Tibial nerve (tissue), 4 donors: ENCODE measurements around the gene PPP2R3A. TPM values are rescaled to one million over a fixed set of nuclear protein-coding genes. Genes with fewer than 3 reads are reported as not detected.
A peak's percentile ranks its signal among the peaks of the same experiment; 100 is the strongest.

Experiments
- DNase-seq, 2 donors: peaks; one replicate each; pipeline ENCODE4 v3.0.0-alpha.2; 2019; ENCODE audit warnings: low spot score in 2 of 2
- H3K27ac ChIP-seq, 4 donors: fragments of 200-600 bp; sonication (generic) in 3 of 4; one replicate each; pipeline ENCODE4 v1.5.1; 2017 to 2019; ENCODE audit warnings: mild to moderate bottlenecking in 1 of 4
- H3K27me3 ChIP-seq, 2 donors: fragments of 200-600 bp; sonication (generic) in 1 of 2; one replicate each; pipeline versions ENCODE4 v1.5.1 to v1.6.0; 2017 to 2019
- H3K36me3 ChIP-seq, 3 donors: fragments of 200-600 bp; sonication (generic); one replicate each; pipeline ENCODE4 v1.5.1; 2018 to 2019
- H3K4me1 ChIP-seq, 4 donors: fragments of 200-600 bp; sonication (generic) in 3 of 4; one replicate each; pipeline ENCODE4 v1.5.1; 2017 to 2019
- H3K4me3 ChIP-seq, 4 donors: fragments of 200-600 bp; sonication (generic) in 3 of 4; one replicate each; pipeline ENCODE4 v1.5.1; 2017 to 2019; ENCODE audit warnings: mild to moderate bottlenecking in 1 of 4, moderate library complexity in 1 of 4
- H3K9me3 ChIP-seq, 4 donors: fragments of 200-600 bp; sonication (generic) in 3 of 4; one replicate each; pipeline ENCODE4 v1.5.1; 2017 to 2019
- EP300 ChIP-seq, 2 donors: sonication (generic); formaldehyde crosslinking; IDR thresholded peaks; one replicate each; pipeline ENCODE4 v1.6.1; 2017; ENCODE audit warnings: antibody characterized with exemption in 2 of 2, mild to moderate bottlenecking in 1 of 2
- POLR2A ChIP-seq, 2 donors: fragments of 450-650 bp; IDR thresholded peaks; one replicate each; pipeline ENCODE4 v1.6.1; 2017; ENCODE audit warnings: antibody characterized with exemption in 2 of 2, mild to moderate bottlenecking in 2 of 2, moderate library complexity in 2 of 2
- WGBS, 2 donors: methylation state at CpG; one replicate each; pipeline ENCODE4 v1.1.5; 2018; 5-methylcytosine and 5-hydroxymethylcytosine counted together
- total RNA-seq, 4 donors: library from RNA; depleted of rRNA; stranded (reverse); fragments of >200 nt; gene quantifications; one replicate each; pipeline ENCODE4 v1.1.0, GENCODE V29; 2016
- TF ChIP-seq, protein P1 (sequence below), 5 experiments: fragments of 200-600 bp in 3 of 5; fragments of 450-650 bp in 2 of 5; sonication (generic) in 3 of 5; IDR thresholded peaks; one replicate each; pipeline ENCODE4 v1.5.1; 2016 to 2019; ENCODE audit warnings: antibody characterized with exemption in 5 of 5, mild to moderate bottlenecking in 3 of 5, moderate library complexity in 2 of 5

PPP2R3A gene
- total RNA-seq, 4 donors from 2014 or later: 12.3 to 18.2 (median 13.4) TPM

- H3K27ac ChIP-seq: peak overlapping the region in 3 of 4 donors; percentile 97 to 100 (median 98)
- TF ChIP-seq EP300 (IDR thresholded peaks at IDR 0.05) (no peak), POLR2A (IDR thresholded peaks at IDR 0.05) (no peak)
- TF ChIP-seq, protein P1, sequence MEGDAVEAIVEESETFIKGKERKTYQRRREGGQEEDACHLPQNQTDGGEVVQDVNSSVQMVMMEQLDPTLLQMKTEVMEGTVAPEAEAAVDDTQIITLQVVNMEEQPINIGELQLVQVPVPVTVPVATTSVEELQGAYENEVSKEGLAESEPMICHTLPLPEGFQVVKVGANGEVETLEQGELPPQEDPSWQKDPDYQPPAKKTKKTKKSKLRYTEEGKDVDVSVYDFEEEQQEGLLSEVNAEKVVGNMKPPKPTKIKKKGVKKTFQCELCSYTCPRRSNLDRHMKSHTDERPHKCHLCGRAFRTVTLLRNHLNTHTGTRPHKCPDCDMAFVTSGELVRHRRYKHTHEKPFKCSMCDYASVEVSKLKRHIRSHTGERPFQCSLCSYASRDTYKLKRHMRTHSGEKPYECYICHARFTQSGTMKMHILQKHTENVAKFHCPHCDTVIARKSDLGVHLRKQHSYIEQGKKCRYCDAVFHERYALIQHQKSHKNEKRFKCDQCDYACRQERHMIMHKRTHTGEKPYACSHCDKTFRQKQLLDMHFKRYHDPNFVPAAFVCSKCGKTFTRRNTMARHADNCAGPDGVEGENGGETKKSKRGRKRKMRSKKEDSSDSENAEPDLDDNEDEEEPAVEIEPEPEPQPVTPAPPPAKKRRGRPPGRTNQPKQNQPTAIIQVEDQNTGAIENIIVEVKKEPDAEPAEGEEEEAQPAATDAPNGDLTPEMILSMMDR (IDR thresholded peaks at IDR 0.05): no peak
- peak overlapping the region; percentile 80 to 95 (median 91) for H3K4me3 ChIP-seq
- H3K9me3 ChIP-seq: no peaks in the 10 kb centered on the region
- no peak for DNase-seq
- WGBS, 2 donors: 0 to 1% methylated on average over 2 of the region's 2 CpGs
- peaks cover 0 to 60% (median 39%) of the 10 kb centered on the region in 4 donors for H3K4me1 ChIP-seq
- no peaks in the 10 kb centered on the region for H3K36me3 ChIP-seq
- no peaks in the 10 kb centered on the region for H3K27me3 ChIP-seq
Observed at GRCh38 chr3:136192831-136193230, 227.3 kb downstream of the PPP2R3A start.

GRCh38 chr3:136193278-136194054 lies 227.9 kb downstream of the PPP2R3A start:
- Histone ChIP-seq H3K9me3 (no peaks in the 10 kb centered on the region), H3K27me3 (no peaks in the 10 kb centered on the region), H3K4me3 (peak overlapping the region; percentile 80 to 95 (median 91)), H3K4me1 (peaks cover 0 to 59% (median 42%) of the 10 kb centered on the region in 4 donors), H3K36me3 (no peaks in the 10 kb centered on the region), H3K27ac (peak overlapping the region; percentile 97 to 100 (median 99))
- no peak for DNase-seq
- TF ChIP-seq POLR2A (IDR thresholded peaks at IDR 0.05) (no peak), EP300 (IDR thresholded peaks at IDR 0.05) (no peak)
- WGBS, 2 donors: 0 to 3% methylated on average over 6 of the region's 6 CpGs

- peak overlapping the region; percentile 80 to 95 (median 91) for H3K4me3 ChIP-seq
- no peaks in the 10 kb centered on the region for H3K27me3 ChIP-seq
- peaks cover 0 to 49% (median 39%) of the 10 kb centered on the region in 4 donors for H3K4me1 ChIP-seq
- peak in 1 of 2 donors; percentile 14 for DNase-seq
- H3K27ac ChIP-seq: peak overlapping the region; percentile 97 to 100 (median 99)
- no peaks in the 10 kb centered on the region for H3K36me3 ChIP-seq
- 0 to 1% methylated on average over 47 of the region's 47 CpGs for whole genome bisulfite sequencing, 2 donors
- TF ChIP-seq, protein P1 (IDR thresholded peaks at IDR 0.05): no peak
- no peaks in the 10 kb centered on the region for H3K9me3 ChIP-seq
Observed at GRCh38 chr3:136194409-136195257, 229.1 kb downstream of the PPP2R3A start.

DNA sequence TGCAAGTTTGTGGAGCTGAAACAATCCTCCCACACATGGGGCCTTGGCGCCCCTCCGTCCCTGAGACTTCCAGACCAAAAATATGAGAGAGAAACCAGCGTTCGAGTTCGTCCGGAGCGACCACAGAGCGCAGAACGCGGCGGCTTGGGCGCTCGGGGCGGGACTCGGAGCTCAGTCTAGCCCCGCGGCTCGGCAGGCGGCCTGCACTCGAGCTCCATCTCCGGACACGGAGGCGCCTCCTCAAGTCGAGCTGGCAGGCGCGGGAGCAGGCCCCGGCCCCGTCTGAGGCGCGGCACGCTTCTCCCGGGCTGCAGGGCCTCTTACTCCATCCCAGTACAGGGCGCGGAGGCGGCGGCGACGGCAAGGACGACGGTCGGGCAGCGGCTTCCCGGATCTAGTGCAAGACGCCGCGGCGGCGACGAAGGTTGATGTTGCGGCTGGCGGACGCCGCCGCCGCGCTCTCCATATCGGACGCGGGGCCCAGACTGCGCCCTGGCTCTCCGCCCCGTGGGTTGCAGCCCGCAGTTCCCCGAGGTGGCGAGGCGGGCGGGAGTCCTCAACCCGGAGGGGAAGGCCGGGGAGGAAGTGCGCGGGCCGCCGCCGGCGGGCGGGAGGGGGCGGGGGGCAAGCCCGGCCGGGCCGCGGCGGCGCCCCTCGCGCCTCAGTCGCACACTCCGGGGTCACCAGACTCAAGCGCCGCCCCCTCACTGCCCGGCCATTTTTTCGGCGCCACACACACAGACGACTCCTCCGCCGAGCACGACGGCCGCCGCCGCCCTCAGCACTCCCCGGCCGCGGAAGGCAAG lies 229.9 kb downstream of the PPP2R3A start:
- TF ChIP-seq EP300 (IDR thresholded peaks at IDR 0.05) (peak in 1 of 2 donors; percentile 67), POLR2A (IDR thresholded peaks at IDR 0.05) (peak in 1 of 2 donors; percentile 4)
- TF ChIP-seq, protein P1 (IDR thresholded peaks at IDR 0.05): no peak

DNA sequence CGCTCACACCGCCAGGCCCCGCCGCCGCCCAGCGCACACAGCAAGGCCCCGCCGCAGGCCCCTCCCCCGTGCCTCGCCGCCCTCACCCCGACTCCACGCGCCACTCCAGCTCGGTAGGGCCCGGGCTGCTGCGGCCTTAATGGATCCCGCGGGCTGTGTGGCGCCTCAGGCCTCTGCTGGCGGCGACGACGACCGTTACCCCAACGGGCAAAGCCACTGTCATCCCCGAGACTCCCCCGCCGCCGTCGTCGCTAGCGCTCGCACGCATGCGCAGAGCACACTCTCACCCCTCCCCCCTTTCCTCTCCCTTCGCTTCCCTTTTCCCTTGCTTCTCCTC lies 230.5 kb downstream of the PPP2R3A start, which contains the start of gene MSL2:
Gene MSL2, minus strand, starts transcription at position 272 of the 337 bp plus-strand sequence. CDS start 1,222 bp downstream, outside the sequence.
- H3K4me1 ChIP-seq: peaks cover 0 to 35% (median 30%) of the 10 kb centered on the region in 4 donors
- H3K36me3 ChIP-seq: no peaks in the 10 kb centered on the region
- WGBS, 2 donors: 1% methylated on average over 20 to 23 of the region's 37 CpGs
- no peaks in the 10 kb centered on the region for H3K9me3 ChIP-seq
- H3K27ac ChIP-seq: peak within 1 kb of the TSS; percentile 97 to 100 (median 99)
- H3K4me3 ChIP-seq: peak within 1 kb of the TSS; percentile 80 to 95 (median 91)
- no peak for DNase-seq
- H3K27me3 ChIP-seq: no peaks in the 10 kb centered on the region
- TF ChIP-seq POLR2A (IDR thresholded peaks at IDR 0.05): peak; percentile 74 to 85
- no peak for TF ChIP-seq EP300 (IDR thresholded peaks at IDR 0.05)

More for the DNA sequence above, 229.9 kb downstream of the PPP2R3A start:
- Histone ChIP-seq H3K27ac (peak overlapping the region; percentile 97 to 100 (median 99)), H3K4me1 (peaks cover 0 to 41% (median 35%) of the 10 kb centered on the region in 4 donors), H3K4me3 (peak overlapping the region; percentile 80 to 95 (median 91)), H3K9me3 (no peaks in the 10 kb centered on the region), H3K36me3 (no peaks in the 10 kb centered on the region), H3K27me3 (no peaks in the 10 kb centered on the region)
- peak; percentile 67 to 77 for DNase-seq
- WGBS, 2 donors: 0 to 2% methylated on average over 22 to 23 of the region's 103 CpGs
